ENCODE results near the gene SHANK1.

SHANK1 gene

GRCh38 chr19:50677636-50678035 lies 42.0 kb downstream of the SHANK1 start:
- TF ChIP-seq EZH2phosphoT487 (IDR thresholded peaks at IDR 0.05; ENCODE audit: borderline replicate concordance) (no peak), CTCF (conservative IDR thresholded peaks at IDR 0.05; ENCODE audit: low read length) (no peak)
- Histone ChIP-seq H3K9ac (ENCODE audit: low read depth, low read length, poor library complexity, severe bottlenecking) (no peak overlapping the region), H3K27me3 (ENCODE audit: insufficient read depth, low read length, poor library complexity, severe bottlenecking) (no peaks in the 10 kb centered on the region), H3K9me2 (replicated peaks; ENCODE audit: low read depth, low read length) (no peaks in the 10 kb centered on the region), H3K4me1 (ENCODE audit: insufficient read depth, low read length, poor library complexity, severe bottlenecking) (no peaks in the 10 kb centered on the region), H3K4me3 (ENCODE audit: low read length, poor library complexity, severe bottlenecking) (no peak overlapping the region), H4K20me1 (ENCODE audit: insufficient read depth, low read length, poor library complexity, severe bottlenecking) (no peaks in the 10 kb centered on the region), H3K9me3 (ENCODE audit: insufficient read depth, low read depth, low read length) (no peaks in the 10 kb centered on the region), H3K79me2 (ENCODE audit: insufficient read depth, low read length) (no peaks in the 10 kb centered on the region), H3K4me2 (ENCODE audit: low read depth, low read length, poor library complexity, severe bottlenecking) (no peak overlapping the region), H2AFZ (ENCODE audit: low read length) (no peak overlapping the region), H3K36me3 (ENCODE audit: insufficient read depth, low read length) (no peaks in the 10 kb centered on the region), H3F3A (ENCODE audit: low read depth) (no peaks in the 10 kb centered on the region)

- Histone ChIP-seq H3K79me2 (ENCODE audit: insufficient read depth, low read length) (no peaks in the 10 kb centered on the region), H3K4me1 (ENCODE audit: insufficient read depth, low read length, poor library complexity, severe bottlenecking) (no peaks in the 10 kb centered on the region), H3F3A (ENCODE audit: low read depth) (no peaks in the 10 kb centered on the region), H3K9me2 (replicated peaks; ENCODE audit: low read depth, low read length) (no peaks in the 10 kb centered on the region), H3K36me3 (ENCODE audit: insufficient read depth, low read length) (no peaks in the 10 kb centered on the region), H3K9ac (ENCODE audit: low read depth, low read length, poor library complexity, severe bottlenecking) (no peak overlapping the region), H3K4me2 (ENCODE audit: low read depth, low read length, poor library complexity, severe bottlenecking) (no peak overlapping the region), H2AFZ (ENCODE audit: low read length) (no peak overlapping the region), H4K20me1 (ENCODE audit: insufficient read depth, low read length, poor library complexity, severe bottlenecking) (no peaks in the 10 kb centered on the region), H3K27me3 (ENCODE audit: insufficient read depth, low read length, poor library complexity, severe bottlenecking) (no peaks in the 10 kb centered on the region), H3K9me3 (ENCODE audit: insufficient read depth, low read depth, low read length) (no peaks in the 10 kb centered on the region), H3K4me3 (ENCODE audit: low read length, poor library complexity, severe bottlenecking) (no peak overlapping the region)
- TF ChIP-seq CTCF (conservative IDR thresholded peaks at IDR 0.05; ENCODE audit: low read length) (no peak), EZH2phosphoT487 (IDR thresholded peaks at IDR 0.05; ENCODE audit: borderline replicate concordance) (no peak)
Observed at GRCh38 chr19:50676625-50677197, 42.9 kb downstream of the SHANK1 start.

- Histone ChIP-seq H3K27me3 (ENCODE audit: insufficient read depth, low read length, poor library complexity, severe bottlenecking) (no peaks in the 10 kb centered on the region), H3K9ac (ENCODE audit: low read depth, low read length, poor library complexity, severe bottlenecking) (no peak overlapping the region), H3K79me2 (ENCODE audit: insufficient read depth, low read length) (no peaks in the 10 kb centered on the region), H3K4me1 (ENCODE audit: insufficient read depth, low read length, poor library complexity, severe bottlenecking) (no peaks in the 10 kb centered on the region), H4K20me1 (ENCODE audit: insufficient read depth, low read length, poor library complexity, severe bottlenecking) (no peaks in the 10 kb centered on the region), H3K36me3 (ENCODE audit: insufficient read depth, low read length) (no peaks in the 10 kb centered on the region), H3F3A (ENCODE audit: low read depth) (no peaks in the 10 kb centered on the region), H3K4me3 (ENCODE audit: low read length, poor library complexity, severe bottlenecking) (no peak overlapping the region), H3K9me3 (ENCODE audit: insufficient read depth, low read depth, low read length) (no peaks in the 10 kb centered on the region), H2AFZ (ENCODE audit: low read length) (no peak overlapping the region), H3K9me2 (replicated peaks; ENCODE audit: low read depth, low read length) (no peaks in the 10 kb centered on the region), H3K4me2 (ENCODE audit: low read depth, low read length, poor library complexity, severe bottlenecking) (no peak overlapping the region)
- TF ChIP-seq EZH2phosphoT487 (IDR thresholded peaks at IDR 0.05; ENCODE audit: borderline replicate concordance) (no peak), CTCF (conservative IDR thresholded peaks at IDR 0.05; ENCODE audit: low read length) (no peak)
Observed at GRCh38 chr19:50673118-50673517, 46.5 kb downstream of the SHANK1 start.
